SU-DHL-6 (cell line): Measurements from ENCODE around the gene ALG8.

Source experiments
- H2AFZ ChIP-seq: fragments of 200-600 bp; sonication (generic); 2 replicates; pipeline ENCODE4 v1.6.1; 2014; ENCODE audit warnings: low read depth, mild to moderate bottlenecking, moderate library complexity, mixed read lengths, antibody characterized with exemption, low read length; ENCODE audit not compliant: severe bottlenecking
- H3F3A ChIP-seq: fragments of 200-600 bp; shearing (Covaris generic); 2 replicates; pipeline ENCODE4 v1.6.0; 2016; ENCODE audit warnings: antibody characterized with exemption, mild to moderate bottlenecking; ENCODE audit not compliant: insufficient read depth
- H3K27ac ChIP-seq: fragments of 200-600 bp; sonication (generic); 2 replicates; pipeline ENCODE4 v1.5.1; 2016; ENCODE audit warnings: low read depth, mild to moderate bottlenecking, low read length, moderate library complexity, mixed read lengths
- H3K27me3 ChIP-seq: fragments of 200-600 bp; sonication (generic), shearing (Covaris generic); 2 replicates; pipeline ENCODE4 v1.6.0; 2014; ENCODE audit warnings: mild to moderate bottlenecking, low read length
- H3K36me3 ChIP-seq: fragments of 200-600 bp; sonication (generic); 2 replicates; pipeline ENCODE4 v1.6.1; 2014; ENCODE audit warnings: mild to moderate bottlenecking, low read length, mixed read lengths
- H3K4me2 ChIP-seq: fragments of 300-600, 200-600 bp; shearing (Covaris generic), sonication (generic); 2 replicates; pipeline ENCODE4 v1.6.0; 2014; ENCODE audit warnings: low read length, low read depth, mild to moderate bottlenecking; ENCODE audit not compliant: poor library complexity, severe bottlenecking
- H3K4me3 ChIP-seq: fragments of 200-600 bp; sonication (generic); 2 replicates; pipeline ENCODE4 v1.5.1; 2014; ENCODE audit warnings: antibody characterized with exemption, low read length, mild to moderate bottlenecking, mixed read lengths; ENCODE audit not compliant: insufficient read depth, poor library complexity, severe bottlenecking
- H3K79me2 ChIP-seq: fragments of 200-600 bp; sonication (generic); 2 replicates; pipeline ENCODE4 v1.6.1; 2014; ENCODE audit warnings: mild to moderate bottlenecking, low read length, moderate library complexity; ENCODE audit not compliant: insufficient read depth
- H3K9ac ChIP-seq: fragments of 200-600 bp; sonication (generic); 2 replicates; pipeline ENCODE4 v1.7.0; 2014; ENCODE audit warnings: mild to moderate bottlenecking, low read length
- H3K9me2 ChIP-seq: fragments of 200-600 bp; sonication (generic); replicated peaks from 2 replicates; pipeline ENCODE4 v1.6.1; 2014; ENCODE audit warnings: low read length; ENCODE audit not compliant: insufficient read depth
- H3K9me3 ChIP-seq: fragments of 200-600 bp; sonication (generic); 2 replicates; pipeline ENCODE4 v1.6.1; 2014; ENCODE audit warnings: low read length, mixed read lengths; ENCODE audit not compliant: insufficient read depth
- H4K20me1 ChIP-seq: fragments of 200-600 bp; sonication (generic); 2 replicates; pipeline ENCODE4 v1.6.1; 2014; ENCODE audit warnings: low read depth, mild to moderate bottlenecking, antibody characterized with exemption, low read length, moderate library complexity, mixed read lengths
- CTCF ChIP-seq: fragments of 200-600 bp; sonication (generic); IDR thresholded peaks from one replicate; pipeline ENCODE4 v1.5.1; 2017; ENCODE audit warnings: antibody characterized with exemption, mild to moderate bottlenecking, low read length, moderate library complexity; ENCODE audit not compliant: insufficient read depth, poor library complexity, severe bottlenecking
- EZH2phosphoT487 ChIP-seq: fragments of 200-600 bp; sonication (generic), shearing (Covaris generic); conservative IDR thresholded peaks from 2 replicates; pipeline ENCODE4 v1.6.1; 2018; ENCODE audit warnings: mild to moderate bottlenecking, antibody characterized with exemption, low read length, moderate library complexity, mixed read lengths

The ALG8 gene

GRCh38 chr11:78161962-78162371 is 22.5 kb upstream of the ALG8 start:
- Histone ChIP-seq H3K9ac (no peak overlapping the region), H3K79me2 (no peaks in the 10 kb centered on the region), H3K9me3 (no peaks in the 10 kb centered on the region), H3K27me3 (no peaks in the 10 kb centered on the region), H3K4me2 (no peak overlapping the region), H3K27ac (no peak overlapping the region), H3F3A (no peaks in the 10 kb centered on the region), H3K9me2 (no peaks in the 10 kb centered on the region), H3K36me3 (no peaks in the 10 kb centered on the region), H3K4me3 (no peak overlapping the region), H4K20me1 (no peaks in the 10 kb centered on the region), H2AFZ (no peak overlapping the region)
- TF ChIP-seq CTCF (no peak), EZH2phosphoT487 (no peak)

GRCh38 chr11:78161346-78161745 is 21.9 kb upstream of the ALG8 start:
- H3K4me2 ChIP-seq: no peak overlapping the region
- no peaks in the 10 kb centered on the region for H4K20me1 ChIP-seq
- TF ChIP-seq EZH2phosphoT487 (no peak), CTCF (no peak)
- no peaks in the 10 kb centered on the region for H3K9me2 ChIP-seq
- H3K9me3 ChIP-seq: no peaks in the 10 kb centered on the region
- H3K79me2 ChIP-seq: no peaks in the 10 kb centered on the region
- no peaks in the 10 kb centered on the region for H3F3A ChIP-seq
- no peak overlapping the region for H3K27ac ChIP-seq
- H3K4me3 ChIP-seq: no peak overlapping the region
- no peak overlapping the region for H3K9ac ChIP-seq
- no peak overlapping the region for H2AFZ ChIP-seq
- no peaks in the 10 kb centered on the region for H3K27me3 ChIP-seq
- no peaks in the 10 kb centered on the region for H3K36me3 ChIP-seq

GRCh38 chr11:78160557-78160956 is 21.1 kb upstream of the ALG8 start:
- TF ChIP-seq EZH2phosphoT487: no peak
- H3K79me2 ChIP-seq: no peaks in the 10 kb centered on the region
- no peaks in the 10 kb centered on the region for H3K36me3 ChIP-seq
- H4K20me1 ChIP-seq: no peaks in the 10 kb centered on the region
- H3K27ac ChIP-seq: no peak overlapping the region
- no peak overlapping the region for H3K4me2 ChIP-seq
- H3K27me3 ChIP-seq: no peaks in the 10 kb centered on the region
- H2AFZ ChIP-seq: no peak overlapping the region
- no peaks in the 10 kb centered on the region for H3K9me3 ChIP-seq
- no peaks in the 10 kb centered on the region for H3F3A ChIP-seq
- H3K4me3 ChIP-seq: no peak overlapping the region
- no peaks in the 10 kb centered on the region for H3K9me2 ChIP-seq
- no peak overlapping the region for H3K9ac ChIP-seq

- Histone ChIP-seq H3K36me3 (no peaks in the 10 kb centered on the region), H3K9me3 (no peaks in the 10 kb centered on the region), H3K9ac (no peak overlapping the region), H3K4me3 (no peak overlapping the region), H3K4me2 (no peak overlapping the region), H3K9me2 (no peaks in the 10 kb centered on the region), H3F3A (no peaks in the 10 kb centered on the region), H3K27me3 (no peaks in the 10 kb centered on the region), H3K27ac (no peak overlapping the region), H2AFZ (no peak overlapping the region), H3K79me2 (no peaks in the 10 kb centered on the region), H4K20me1 (no peaks in the 10 kb centered on the region)
- TF ChIP-seq EZH2phosphoT487 (no peak), CTCF (no peak)
Measured at GRCh38 chr11:78158987-78159652, 19.7 kb upstream of the ALG8 start.
